Limb (tissue), 2 donors: Measurements from ENCODE around the gene ANTXRL.
"Not testable (repeated sequence)": the region's sequence is repeated elsewhere in the genome, so short reads cannot be mapped to it uniquely, and the experiment has no call there.

Experiments
- DNase-seq, 2 donors: peaks; one replicate each; pipeline ENCODE4 v3.0.0-alpha.2; 2016; ENCODE audit errors: extremely low spot score in 2 of 2

ANTXRL gene

GRCh38 chr10:46293832-46294640 lies 7.2 kb downstream of the ANTXRL start:
- peak in 1 of 2 donors; percentile 25 for DNase-seq

GRCh38 chr10:46294641-46295220 lies 7.9 kb downstream of the ANTXRL start:
- DNase-seq: peak in 1 of 2 donors; percentile 16

GRCh38 chr10:46295350-46296010 lies 8.7 kb downstream of the ANTXRL start:
- DNase-seq: not testable (repeated sequence)

- DNase-seq: not testable (repeated sequence)
Measured at GRCh38 chr10:46296086-46296485, 9.3 kb downstream of the ANTXRL start.

- DNase-seq: peak in 1 of 2 donors; percentile 25
Measured at GRCh38 chr10:46296641-46297141, 9.9 kb downstream of the ANTXRL start.

- DNase-seq: peak in 1 of 2 donors; percentile 12
Measured at GRCh38 chr10:46297406-46298204, 10.8 kb downstream of the ANTXRL start.

GRCh38 chr10:46298477-46299285 lies 11.9 kb downstream of the ANTXRL start:
- peak in 1 of 2 donors; percentile 16 for DNase-seq

- DNase-seq: peak in 1 of 2 donors; percentile 23
Measured at GRCh38 chr10:46299286-46299535, 12.4 kb downstream of the ANTXRL start.

GRCh38 chr10:46299536-46300369 lies 13.0 kb downstream of the ANTXRL start:
- peak in 1 of 2 donors; percentile 38 for DNase-seq

- peak in 1 of 2 donors; percentile 25 for DNase-seq
Measured at GRCh38 chr10:46300370-46300711, 13.5 kb downstream of the ANTXRL start.

GRCh38 chr10:46301056-46301645 lies 14.4 kb downstream of the ANTXRL start:
- DNase-seq: peak in 1 of 2 donors; percentile 19

- DNase-seq: peak in 1 of 2 donors; percentile 14
Measured at GRCh38 chr10:46301721-46302479, 15.1 kb downstream of the ANTXRL start.

- DNase-seq: not testable (repeated sequence)
Measured at GRCh38 chr10:46302765-46303352, 16.1 kb downstream of the ANTXRL start.

GRCh38 chr10:46304062-46304461 lies 17.3 kb downstream of the ANTXRL start:
- DNase-seq: no peak

- DNase-seq: peak in 1 of 2 donors; percentile 19
Measured at GRCh38 chr10:46304671-46305070, 17.9 kb downstream of the ANTXRL start.

GRCh38 chr10:46305079-46305818 lies 18.5 kb downstream of the ANTXRL start:
- DNase-seq: peak in 1 of 2 donors; percentile 14

GRCh38 chr10:46305986-46306385 lies 19.2 kb downstream of the ANTXRL start:
- DNase-seq: no peak
